GM18502 (cell line): Measurements from ENCODE around the gene PRICKLE1.

Experiments
- ATAC-seq: cut with Tn5 transposase; IDR thresholded peaks from one replicate; pipeline ENCODE4 v1.9.1; 2021; ENCODE audit warnings: mild to moderate bottlenecking; ENCODE audit not compliant: unreplicated experiment, poor library complexity

PRICKLE1 gene

DNA sequence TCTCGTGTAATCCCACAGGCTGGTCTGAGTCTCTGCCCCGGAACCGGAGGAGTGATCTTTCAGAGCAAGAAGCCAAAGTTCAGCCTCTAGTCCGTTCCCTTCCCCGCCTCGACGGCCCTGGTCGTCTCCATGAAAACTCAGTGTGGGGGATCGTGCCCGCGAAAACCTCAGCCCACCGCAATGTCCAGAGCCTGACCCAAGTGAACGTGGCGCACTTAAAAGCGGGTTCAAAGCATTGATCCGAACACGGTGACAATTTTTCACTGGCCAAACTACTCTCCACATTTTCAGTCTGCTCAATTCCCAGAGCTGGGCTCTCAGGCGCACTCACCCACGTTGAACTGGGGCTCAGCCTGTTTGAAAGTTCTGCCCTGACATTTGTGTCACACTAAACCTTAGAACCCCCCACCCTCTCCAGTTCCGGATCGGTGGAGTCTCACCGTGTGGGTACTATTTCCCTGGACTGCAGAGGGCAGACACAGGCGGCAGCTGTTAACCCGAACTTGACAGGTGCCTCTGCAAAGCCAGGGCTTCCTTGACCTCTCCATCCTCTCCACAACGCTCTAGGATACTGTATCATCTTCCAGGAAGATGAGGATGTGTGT lies 886 bp upstream of the PRICKLE1 start:
- peak; percentile 30 for ATAC-seq

DNA sequence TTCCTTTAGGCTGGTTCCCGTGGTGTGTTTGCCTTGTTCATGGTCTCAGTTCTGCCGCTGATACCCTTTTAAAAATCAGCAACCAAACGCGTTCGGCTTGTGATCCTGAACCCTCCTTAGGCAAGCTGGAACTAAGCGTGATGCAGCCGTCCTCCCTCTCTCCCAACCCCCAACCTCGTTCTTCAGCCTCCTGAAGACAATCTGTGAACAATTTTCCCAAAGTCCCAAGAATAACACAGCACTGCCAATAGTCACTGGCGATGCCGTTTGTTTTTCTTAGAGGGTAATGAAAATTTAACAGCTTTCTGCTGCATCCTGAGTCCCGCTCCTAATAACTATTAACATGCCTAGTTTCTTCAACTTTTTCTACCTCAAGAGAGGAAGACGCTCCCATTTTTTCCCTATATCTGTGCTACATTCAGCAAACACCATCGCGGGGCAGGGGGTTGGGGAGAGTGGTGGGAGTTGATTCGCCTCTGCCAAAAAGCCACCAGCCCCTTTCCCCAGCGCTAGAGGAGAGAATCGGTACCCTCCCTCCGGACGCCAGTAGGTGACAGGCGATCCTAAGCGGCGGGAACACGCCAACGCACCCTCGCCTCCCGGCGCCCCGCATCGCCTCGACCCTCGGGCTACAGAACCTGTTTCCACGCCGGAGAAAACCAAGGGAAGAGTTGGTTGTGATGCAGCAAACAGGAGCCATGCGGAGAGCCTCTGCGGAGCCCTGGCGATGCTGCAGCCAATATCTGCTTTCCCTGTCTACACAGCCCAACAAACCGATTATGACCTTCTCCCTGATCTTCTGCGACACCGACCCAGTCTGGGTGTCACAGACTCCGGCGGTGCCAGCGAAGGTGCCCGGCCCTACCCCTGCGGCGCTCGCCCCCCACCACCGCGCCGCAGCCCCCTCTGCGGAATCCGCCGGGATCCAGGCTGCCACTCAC lies 752 bp downstream of the PRICKLE1 start:
- peak; percentile 37 for ATAC-seq

DNA sequence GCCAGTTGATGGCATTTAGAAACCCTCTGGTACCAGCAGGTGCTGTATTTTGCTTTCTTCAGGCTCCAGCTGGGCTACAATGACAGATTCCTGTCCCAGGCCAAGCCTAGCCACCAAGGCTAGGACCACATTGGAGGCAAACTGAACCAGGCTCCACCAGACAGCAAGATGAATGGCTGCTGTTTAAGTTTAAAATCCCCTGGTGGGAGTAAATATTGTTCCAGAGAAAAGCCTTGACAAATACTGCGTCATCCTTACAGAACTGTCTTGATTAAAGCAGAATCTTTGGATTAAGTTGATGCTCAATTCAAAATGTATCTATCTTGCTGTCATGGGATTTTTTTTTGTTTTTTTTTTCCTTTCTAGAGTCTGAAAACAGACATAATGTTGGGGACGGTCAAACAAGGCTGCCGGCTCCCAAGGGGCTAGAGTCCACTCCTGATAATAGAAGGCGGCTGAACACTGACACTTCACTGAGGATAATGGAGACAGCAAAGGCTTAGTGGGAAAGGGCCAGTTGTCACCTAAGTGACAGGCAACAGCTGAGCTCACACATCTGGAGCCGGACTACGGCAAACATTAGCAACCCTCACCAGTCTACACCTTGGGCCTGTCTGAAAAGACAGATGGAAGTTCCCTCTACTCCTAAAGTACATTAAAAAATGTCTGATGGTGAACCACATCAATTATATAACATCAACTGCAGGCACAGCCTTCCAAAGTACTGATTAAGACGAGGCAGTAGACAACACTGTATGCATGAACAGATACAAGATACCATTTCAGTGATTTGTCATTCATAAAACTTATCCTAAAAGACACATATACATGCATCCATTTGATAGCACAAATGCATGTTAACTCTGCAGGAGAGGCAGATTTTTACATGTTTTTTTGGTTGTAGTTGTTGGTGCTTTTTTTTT lies 1.7 kb downstream of the PRICKLE1 start:
- no peak for ATAC-seq

DNA sequence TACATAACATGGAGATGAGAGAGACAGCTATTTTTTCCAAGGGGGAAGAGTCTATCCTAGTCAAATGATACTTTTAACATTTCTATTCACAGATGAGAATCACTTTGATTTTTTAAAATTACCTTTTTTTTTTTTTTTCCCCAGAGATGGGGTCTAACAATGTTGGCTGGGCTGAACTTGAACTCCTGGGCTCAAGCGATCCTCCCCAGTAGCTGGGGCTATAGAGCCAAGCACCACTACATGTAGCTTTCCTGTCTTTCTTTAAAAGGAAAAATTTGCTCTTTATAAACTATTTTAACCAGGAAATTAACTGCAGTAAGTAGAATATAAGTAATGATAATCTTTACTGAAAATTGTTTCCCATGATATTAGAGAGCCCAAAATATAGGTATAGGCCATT lies 3.3 kb downstream of the PRICKLE1 start:
- no peak for ATAC-seq

DNA sequence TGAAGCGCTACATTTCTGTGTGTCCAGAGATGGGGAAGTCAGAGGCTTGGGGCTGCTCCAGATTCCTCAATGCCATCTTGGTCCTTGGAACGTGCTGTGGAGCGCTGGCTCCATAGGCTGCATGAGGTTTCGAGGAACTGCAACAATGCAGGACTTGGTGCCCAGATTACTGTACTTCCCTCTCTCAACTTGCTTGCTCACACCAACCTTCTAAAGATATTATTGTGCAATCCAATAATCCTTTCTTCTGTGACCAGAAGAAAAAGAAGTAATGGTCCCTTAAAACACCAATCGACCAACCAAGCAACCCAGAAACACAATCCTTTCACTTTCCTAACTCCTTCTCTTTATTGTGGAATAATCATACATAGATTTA lies 3.7 kb downstream of the PRICKLE1 start:
- ATAC-seq = no peak

DNA sequence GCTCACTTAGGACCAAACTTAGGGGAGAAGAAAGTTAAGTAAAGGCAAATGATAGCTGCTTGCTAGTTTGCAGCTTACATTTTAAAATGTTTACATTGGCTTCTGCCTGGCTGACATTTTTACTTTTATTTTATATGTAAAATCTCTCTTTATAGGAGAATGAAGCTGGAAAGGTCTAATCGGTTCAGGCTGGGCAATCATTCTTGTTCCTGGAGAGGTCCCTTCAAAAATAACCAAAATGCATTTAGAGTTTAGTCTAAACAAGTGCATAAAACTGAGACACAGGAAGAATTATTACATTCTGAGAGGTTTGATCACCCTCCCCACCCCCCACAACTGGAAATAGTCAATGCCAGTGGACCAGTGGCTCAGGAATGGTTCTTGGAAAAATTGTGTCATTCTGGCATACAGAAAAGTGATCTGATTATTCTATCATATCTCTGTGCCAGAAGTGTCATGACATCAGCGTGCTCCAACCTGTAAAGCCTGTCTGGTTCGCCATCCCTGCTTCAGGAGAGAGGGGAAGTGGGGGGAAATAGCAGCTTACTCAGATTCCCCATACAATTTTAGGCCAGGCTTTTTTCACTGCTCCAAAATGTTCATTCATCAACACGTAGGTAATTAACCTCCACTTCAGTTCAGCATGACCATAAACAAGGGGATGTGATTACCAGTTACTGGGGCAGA lies 4.2 kb downstream of the PRICKLE1 start:
- ATAC-seq = no peak

DNA sequence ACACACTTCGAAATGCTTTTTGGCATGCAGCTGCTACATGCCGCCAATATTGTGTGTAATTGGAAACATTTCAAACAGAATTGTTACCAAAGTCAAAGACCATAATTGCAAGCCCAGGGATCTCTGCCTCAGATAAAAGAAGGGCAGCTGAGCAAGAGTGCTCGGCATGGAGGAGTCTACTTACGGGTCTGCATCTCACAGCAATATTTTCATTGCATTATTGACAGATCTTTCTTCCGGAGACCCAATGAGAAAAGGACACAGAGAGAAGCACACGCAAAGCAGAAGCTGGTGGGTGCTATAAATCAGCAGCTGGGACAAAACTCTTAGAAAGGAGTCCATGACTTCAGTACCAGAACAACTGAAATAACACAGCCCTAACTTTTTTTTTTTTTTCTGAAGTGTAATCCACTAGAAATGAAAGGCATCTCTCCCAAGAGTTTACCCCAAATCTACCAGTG lies 4.9 kb downstream of the PRICKLE1 start:
- no peak for ATAC-seq

DNA sequence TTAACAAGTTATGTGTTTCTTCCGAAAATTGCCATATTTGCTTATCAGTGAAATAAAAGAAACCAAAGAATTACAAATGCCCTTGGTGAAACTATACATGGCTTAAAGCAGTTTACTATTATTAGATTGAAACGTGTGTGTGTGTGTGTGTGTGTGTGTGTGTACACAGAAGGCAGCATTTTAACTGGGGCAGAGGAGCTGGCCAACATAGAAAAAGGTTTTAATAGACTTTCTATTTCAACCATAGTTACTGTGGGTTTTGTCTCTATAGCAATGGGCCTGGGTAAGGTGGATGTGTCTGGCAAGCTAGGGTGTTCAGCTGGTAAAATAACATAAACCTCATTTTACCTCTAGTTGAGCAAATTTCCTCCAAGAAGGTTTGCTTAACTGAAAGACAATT lies 6.5 kb downstream of the PRICKLE1 start:
- no peak for ATAC-seq

DNA sequence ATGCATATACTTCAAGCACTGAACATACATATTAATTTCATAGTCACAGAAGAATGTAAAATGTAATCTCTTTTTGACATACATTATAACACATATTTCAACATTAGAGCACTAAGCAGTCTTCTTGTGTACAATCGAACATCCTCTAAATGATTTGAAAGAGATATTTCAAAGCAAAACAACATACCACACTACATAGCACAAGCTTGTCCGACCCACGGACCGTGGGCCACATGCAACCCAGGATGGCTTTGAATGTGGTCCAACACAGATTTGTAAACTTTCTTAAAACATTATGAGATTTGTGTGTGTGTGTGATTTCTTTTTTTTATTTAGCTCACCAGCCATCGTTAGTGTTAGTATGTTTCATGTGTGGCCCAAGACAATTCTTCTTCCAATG lies 7.0 kb downstream of the PRICKLE1 start:
- ATAC-seq = no peak

DNA sequence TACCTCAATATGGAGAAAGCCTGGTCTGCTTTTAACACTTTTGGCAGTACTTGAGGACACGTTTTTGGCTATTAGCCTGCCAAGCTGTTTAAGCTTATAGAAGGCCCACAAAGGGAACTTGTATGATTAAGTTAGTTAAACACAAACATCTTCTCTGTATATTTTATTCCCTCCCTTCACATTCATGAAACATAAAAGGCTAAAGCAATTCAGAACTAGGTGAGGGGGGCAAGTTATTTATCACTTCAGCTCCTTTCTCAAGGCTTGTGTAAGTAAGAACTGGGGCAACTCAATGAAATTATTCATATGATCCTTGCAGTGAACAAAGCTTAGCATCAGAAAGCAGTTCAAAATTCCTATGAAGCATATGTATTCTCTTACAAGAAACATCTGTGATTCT lies 7.5 kb downstream of the PRICKLE1 start:
- no peak for ATAC-seq

DNA sequence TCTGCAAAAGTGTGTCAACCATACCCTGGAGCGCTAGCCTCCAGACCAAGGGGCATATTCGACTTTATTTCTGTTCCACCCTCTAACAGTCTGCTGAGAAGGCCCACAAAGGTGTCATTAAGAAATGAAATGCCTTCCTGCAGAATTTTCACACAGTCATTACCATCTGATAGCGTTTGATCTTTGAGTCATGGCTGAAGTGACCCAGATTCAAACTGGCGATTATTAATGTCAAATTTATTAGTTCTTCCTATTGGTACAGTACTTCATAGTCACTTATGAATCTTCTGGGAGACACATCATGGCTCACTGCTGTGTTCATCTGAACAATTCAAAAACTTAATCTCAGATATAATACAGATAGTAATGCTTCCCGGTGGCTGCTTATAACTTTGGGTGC lies 13.2 kb downstream of the PRICKLE1 start:
- ATAC-seq = no peak

DNA sequence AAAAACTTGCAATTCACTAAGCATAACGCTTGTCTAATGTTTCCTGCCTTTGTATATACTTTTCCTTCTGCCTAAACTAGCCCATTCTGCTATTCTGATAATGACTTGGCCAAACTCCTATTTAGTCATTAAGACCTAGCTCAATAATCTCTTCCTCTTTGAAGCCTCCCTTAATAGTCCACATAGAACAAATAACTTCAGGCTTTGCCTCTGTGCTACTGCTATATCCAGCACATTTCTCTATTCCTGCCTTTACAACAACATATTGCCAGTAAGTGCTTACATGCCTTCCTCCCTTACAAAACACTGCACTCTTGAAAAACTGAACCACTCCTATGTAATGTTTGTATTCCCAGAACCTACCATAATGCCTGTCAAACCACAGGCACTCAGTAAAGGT lies 13.8 kb downstream of the PRICKLE1 start:
- no peak for ATAC-seq

DNA sequence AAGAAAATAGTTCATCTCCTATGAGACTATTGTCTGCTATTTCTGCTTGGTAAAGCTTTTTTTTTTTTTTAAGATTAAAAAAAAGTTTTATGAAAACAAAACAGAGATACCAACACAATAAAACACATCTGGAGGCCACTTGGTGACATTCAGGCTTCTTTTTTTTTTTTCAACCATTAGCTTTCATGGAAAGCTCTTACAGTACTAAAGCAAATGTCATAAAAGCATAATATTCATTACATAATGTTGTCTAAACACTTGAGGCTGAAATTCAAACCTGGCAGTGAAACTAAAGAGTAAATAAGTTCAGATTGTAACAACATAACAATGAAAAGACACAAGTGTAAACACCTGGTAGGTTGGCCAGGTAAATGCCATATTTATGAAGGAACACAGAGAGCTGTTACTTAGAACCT lies 14.7 kb downstream of the PRICKLE1 start:
- no peak for ATAC-seq

DNA sequence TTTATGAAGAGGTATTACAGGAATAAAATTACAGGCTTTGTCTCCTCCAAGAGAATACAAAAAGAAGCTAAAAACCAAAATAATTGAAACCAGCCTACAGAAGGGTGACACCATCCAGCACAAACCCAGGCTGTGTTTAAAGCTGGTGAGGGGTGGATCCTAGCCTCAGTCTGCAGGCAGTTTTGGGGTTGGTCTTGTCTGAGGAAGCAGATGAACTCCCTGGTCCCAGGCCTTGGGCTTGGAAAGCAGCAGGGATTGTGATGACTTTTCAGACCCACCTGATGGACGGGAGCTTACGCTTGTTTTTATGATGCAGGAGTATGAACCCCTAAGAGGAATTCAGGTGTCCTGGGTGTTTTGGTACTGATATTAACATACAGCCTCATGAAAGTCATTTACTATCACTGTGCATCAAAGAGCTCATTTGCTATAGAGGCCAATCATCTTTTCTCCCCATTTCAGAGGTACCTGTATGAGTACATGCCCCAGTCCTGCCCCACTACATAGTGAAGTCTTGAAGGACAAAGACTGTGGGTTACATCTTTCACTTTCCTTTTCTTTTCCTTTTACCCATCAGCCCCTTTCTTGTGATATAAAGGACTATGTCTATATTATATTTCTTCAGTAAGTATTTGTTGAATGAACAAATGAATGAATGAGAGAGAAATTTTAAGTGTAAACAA lies 18.1 kb downstream of the PRICKLE1 start:
- ATAC-seq = no peak

DNA sequence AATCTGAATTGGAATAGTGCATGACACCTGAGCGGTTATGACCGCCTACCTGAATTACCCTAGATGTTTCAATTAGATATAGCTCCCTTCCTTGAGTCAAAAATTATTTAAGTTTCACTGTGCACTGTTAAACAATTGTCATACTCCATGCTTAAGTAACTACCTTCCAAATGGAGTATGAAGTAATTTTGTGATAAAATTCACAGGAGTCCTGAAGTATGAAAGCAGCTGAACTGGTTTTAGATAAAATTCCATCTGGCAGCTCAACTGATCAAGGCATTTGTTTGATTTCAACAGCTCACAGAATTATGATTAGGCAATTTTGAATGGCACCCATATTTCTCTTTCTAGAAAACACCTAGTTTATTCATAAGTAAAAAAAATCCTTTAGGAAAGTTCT lies 19.5 kb downstream of the PRICKLE1 start:
- ATAC-seq = no peak

DNA sequence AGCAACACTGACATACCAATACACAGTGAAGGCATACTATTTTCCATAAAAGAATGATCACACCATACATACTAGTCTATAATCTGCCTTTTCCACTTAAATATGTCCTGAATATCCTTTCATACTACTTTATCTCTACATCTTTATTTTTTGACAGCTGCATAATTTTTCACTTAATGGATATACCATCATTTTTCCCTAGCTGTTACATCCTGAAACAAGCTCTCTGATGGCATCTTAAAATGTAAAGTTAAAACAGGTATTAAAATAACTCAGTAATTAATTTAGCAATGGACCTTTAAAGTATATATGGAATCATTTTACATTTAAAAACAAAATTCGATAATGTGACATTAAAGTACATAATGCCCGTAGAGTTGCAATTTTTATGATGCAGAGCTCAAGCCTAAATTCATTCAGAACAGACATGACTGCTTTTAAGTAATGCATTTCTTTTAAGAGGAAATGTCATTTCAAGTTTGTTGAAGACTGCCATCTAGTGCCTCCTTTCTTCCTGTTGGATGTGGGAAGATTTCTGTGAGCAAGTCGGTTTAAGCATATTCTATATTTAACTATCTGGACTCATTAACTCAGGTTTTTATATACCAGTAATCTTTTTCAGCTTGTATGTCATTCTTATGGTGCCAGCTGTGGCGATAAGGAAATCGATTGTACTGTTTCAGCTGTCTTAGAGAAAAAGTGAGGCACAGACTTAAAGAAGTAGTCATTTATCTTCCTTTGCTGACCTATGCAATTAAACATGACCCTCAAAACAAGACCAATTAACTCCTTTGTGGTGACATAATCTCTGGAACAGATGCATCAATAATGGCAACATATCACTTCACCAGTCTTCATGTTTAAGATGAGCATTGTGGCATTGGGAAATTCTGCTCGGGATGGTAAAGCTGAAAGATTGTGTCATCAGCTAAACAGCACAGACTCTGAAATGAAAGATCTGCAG lies 20.3 kb downstream of the PRICKLE1 start:
- ATAC-seq = peak; percentile 67

DNA sequence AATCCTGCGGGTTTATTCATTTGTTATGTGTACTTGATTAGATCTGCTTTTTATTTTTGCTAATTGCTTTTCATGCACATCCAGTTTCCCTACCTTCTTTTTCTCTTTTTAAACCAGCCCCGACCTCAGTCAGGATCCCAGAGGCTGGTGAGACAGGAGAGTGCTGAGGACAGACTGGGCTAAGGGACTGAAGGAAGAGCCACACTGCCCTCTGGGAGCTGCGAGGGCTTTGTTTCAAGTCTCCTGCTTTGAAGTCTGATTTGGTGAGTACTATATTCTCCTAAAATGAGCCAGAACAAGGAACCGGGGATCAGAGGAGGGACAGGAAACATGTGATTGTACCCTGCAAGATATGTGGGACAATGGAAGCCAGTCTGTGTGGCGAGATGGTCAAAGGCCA lies 23.9 kb downstream of the PRICKLE1 start:
- ATAC-seq = no peak

DNA sequence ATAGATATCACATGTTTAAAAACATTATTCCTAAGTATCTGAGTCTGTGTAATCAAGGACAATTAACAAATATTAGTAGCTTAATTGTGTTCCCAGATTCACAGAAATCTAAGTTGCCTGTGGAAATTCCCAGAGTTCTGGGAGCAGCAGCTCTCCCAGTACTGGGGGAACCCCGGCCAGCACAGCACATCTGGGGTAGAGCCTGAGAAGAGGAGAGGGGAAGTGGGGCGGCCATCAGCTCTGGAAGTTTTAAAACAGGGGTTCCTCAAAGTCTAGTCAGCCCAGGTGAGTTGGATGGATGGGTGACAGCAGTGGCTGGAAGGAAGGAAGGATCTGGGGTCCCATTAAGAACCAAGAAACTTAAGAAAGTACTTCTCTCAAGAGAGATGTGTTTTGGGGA lies 24.6 kb downstream of the PRICKLE1 start:
- ATAC-seq = no peak

DNA sequence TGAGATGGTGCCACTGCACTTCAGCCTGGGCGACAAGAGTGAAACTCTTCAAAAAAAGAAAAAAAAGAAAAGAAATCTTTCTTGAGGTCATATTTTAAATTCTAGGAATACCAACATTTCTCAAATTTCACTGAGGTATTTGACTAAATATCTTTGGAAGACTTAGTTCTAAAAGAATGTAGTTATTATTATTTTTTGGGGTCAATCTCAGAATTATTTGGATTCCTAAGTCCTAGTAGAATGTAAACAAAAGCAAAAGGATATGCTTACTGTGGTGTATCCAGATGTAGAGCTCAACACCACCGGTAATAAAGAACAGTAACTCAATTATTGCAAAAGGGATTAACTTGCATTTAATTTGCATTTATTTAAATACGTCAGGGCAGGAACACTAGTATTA lies 25.0 kb downstream of the PRICKLE1 start:
- ATAC-seq = no peak
